ENCODE data around the gene METRNL. TPM values are rescaled to one million over a fixed set of nuclear protein-coding genes. Genes with fewer than 3 reads are reported as not detected.

METRNL gene
- total RNA-seq, 1 donor: 140 TPM

- Histone ChIP-seq H3K36me3 (ENCODE audit: insufficient read depth, low read length) (no peaks in the 10 kb centered on the region), H3K27me3 (ENCODE audit: insufficient read depth, low read length) (peaks cover 4% of the 10 kb centered on the region), H3K4me1 (ENCODE audit: insufficient read depth, low read length) (peaks cover 12% of the 10 kb centered on the region), H3K79me2 (ENCODE audit: insufficient read depth, low read length) (no peaks in the 10 kb centered on the region), H3K27ac (ENCODE audit: low read depth, low read length) (no peak overlapping the region), H3K4me3 (ENCODE audit: insufficient read depth, low read length) (no peak overlapping the region), H2AFZ (ENCODE audit: low read length) (no peak overlapping the region), H3K4me2 (ENCODE audit: insufficient read depth, low read length) (no peak overlapping the region), H4K20me1 (ENCODE audit: insufficient read depth, low read length) (no peaks in the 10 kb centered on the region), H3K9me3 (ENCODE audit: low read depth, low read length) (no peaks in the 10 kb centered on the region)
- no peak for DNase-seq (ENCODE audit: insufficient read length, low spot score, missing footprints)
- TF ChIP-seq CTCF (IDR thresholded peaks at IDR 0.05; ENCODE audit: extremely low read depth, low read depth, low read length): no peak
Measured at GRCh38 chr17:83142619-83143018, 63.2 kb downstream of the METRNL start.

GRCh38 chr17:83143817-83144231, 64.4 kb downstream of the METRNL start:
- TF ChIP-seq CTCF (IDR thresholded peaks at IDR 0.05; ENCODE audit: extremely low read depth, low read depth, low read length): no peak
- Histone ChIP-seq H3K9me3 (ENCODE audit: low read depth, low read length) (no peaks in the 10 kb centered on the region), H3K27ac (ENCODE audit: low read depth, low read length) (no peak overlapping the region), H2AFZ (ENCODE audit: low read length) (no peak overlapping the region), H3K4me1 (ENCODE audit: insufficient read depth, low read length) (peaks cover 12% of the 10 kb centered on the region), H3K36me3 (ENCODE audit: insufficient read depth, low read length) (no peaks in the 10 kb centered on the region), H3K4me3 (ENCODE audit: insufficient read depth, low read length) (no peak overlapping the region), H4K20me1 (ENCODE audit: insufficient read depth, low read length) (no peaks in the 10 kb centered on the region), H3K79me2 (ENCODE audit: insufficient read depth, low read length) (no peaks in the 10 kb centered on the region), H3K27me3 (ENCODE audit: insufficient read depth, low read length) (peaks cover 5% of the 10 kb centered on the region), H3K4me2 (ENCODE audit: insufficient read depth, low read length) (no peak overlapping the region)
- no peak for DNase-seq (ENCODE audit: insufficient read length, low spot score, missing footprints)

Other genes with a start within 250 kb of the METRNL start
- gene ZNF750, start 239.6 kb upstream of the METRNL start, total RNA-seq: not detected in 2 replicates

All from osteoblast (primary cell).